ENCODE measurements around the gene COG5.

The COG5 gene

DNA sequence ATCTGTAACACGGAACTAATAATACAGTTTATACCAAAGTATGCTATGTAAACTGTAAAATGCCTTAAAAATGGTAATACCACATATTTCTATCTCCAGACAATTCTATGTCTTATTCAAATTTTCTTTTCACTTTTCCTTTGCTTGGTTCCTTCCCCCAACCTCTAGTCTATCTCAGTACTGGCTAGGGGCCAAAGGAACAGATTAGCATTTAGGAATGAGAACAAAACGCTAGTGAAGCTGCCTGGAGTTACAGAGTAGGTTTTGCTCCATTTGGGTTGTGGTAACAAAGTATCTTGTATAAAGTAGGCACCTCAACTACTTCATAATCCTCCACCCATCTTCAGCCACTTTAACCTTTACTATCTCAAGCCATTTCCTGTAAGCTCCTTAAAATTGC, 300.9 kb downstream of the COG5 start:
- no peaks in the 10 kb centered on the region for H3K27me3 ChIP-seq (replicated peaks; ENCODE audit: control insufficient read depth, insufficient read depth, low read length)
- DNase-seq (ENCODE audit: extremely low read depth, insufficient read length): no peak
- H3K4me3 ChIP-seq (replicated peaks; ENCODE audit: low read depth, low read length): no peak overlapping the region
- TF ChIP-seq, protein P1, sequence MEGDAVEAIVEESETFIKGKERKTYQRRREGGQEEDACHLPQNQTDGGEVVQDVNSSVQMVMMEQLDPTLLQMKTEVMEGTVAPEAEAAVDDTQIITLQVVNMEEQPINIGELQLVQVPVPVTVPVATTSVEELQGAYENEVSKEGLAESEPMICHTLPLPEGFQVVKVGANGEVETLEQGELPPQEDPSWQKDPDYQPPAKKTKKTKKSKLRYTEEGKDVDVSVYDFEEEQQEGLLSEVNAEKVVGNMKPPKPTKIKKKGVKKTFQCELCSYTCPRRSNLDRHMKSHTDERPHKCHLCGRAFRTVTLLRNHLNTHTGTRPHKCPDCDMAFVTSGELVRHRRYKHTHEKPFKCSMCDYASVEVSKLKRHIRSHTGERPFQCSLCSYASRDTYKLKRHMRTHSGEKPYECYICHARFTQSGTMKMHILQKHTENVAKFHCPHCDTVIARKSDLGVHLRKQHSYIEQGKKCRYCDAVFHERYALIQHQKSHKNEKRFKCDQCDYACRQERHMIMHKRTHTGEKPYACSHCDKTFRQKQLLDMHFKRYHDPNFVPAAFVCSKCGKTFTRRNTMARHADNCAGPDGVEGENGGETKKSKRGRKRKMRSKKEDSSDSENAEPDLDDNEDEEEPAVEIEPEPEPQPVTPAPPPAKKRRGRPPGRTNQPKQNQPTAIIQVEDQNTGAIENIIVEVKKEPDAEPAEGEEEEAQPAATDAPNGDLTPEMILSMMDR (IDR thresholded peaks at IDR 0.05; ENCODE audit: insufficient read depth, low read length, poor library complexity, severe bottlenecking): no peak
- no peaks in the 10 kb centered on the region for H3K36me3 ChIP-seq (ENCODE audit: control insufficient read depth, insufficient read depth, low read length)

DNA sequence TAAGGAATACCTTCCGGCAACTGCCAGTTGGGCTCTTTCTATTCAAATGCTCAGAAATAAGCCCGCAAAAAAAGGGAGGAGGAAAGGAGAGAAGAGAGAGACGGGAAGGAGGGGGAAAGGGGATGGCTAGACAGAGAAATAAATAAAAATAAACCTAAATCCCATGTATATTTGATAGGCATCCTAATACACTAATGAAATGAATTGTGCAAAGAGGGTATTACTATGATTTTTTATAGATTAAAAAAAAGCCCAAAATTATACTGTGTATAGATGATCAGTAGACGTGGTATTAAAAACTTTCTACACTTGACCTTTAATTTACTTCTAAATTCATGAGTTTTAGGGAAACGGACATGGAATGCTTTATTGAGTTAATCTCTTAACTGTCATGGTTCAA, 305.0 kb downstream of the COG5 start:
- DNase-seq (ENCODE audit: extremely low read depth, insufficient read length): no peak
- no peaks in the 10 kb centered on the region for H3K27me3 ChIP-seq (replicated peaks; ENCODE audit: control insufficient read depth, insufficient read depth, low read length)
- no peaks in the 10 kb centered on the region for H3K36me3 ChIP-seq (ENCODE audit: control insufficient read depth, insufficient read depth, low read length)
- H3K4me3 ChIP-seq (replicated peaks; ENCODE audit: low read depth, low read length): no peak overlapping the region
- TF ChIP-seq, protein P1 (IDR thresholded peaks at IDR 0.05; ENCODE audit: insufficient read depth, low read length, poor library complexity, severe bottlenecking): no peak

DNA sequence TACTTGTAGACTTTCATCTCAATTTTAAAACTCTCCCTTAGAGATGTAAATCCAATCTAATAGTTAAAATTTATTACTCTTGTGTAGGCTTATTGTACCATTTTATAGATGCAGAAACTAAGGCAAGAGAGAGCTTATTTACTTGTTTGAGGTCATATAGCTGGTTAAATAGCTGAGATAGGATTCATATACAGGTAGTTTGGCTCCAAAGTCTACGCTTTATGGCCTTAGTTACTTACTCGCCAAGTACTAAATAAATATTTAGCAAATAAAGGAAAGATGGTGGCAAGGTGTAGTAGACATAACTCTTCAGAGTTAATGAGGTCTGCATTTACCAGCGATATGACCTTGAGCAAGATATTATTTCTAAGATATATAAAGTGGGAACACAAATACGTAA, 308.1 kb downstream of the COG5 start:
- TF ChIP-seq, protein P1 (IDR thresholded peaks at IDR 0.05; ENCODE audit: insufficient read depth, low read length, poor library complexity, severe bottlenecking): no peak
- H3K36me3 ChIP-seq (ENCODE audit: control insufficient read depth, insufficient read depth, low read length): no peaks in the 10 kb centered on the region
- H3K4me3 ChIP-seq (replicated peaks; ENCODE audit: low read depth, low read length): no peak overlapping the region
- no peak for DNase-seq (ENCODE audit: extremely low read depth, insufficient read length)
- no peaks in the 10 kb centered on the region for H3K27me3 ChIP-seq (replicated peaks; ENCODE audit: control insufficient read depth, insufficient read depth, low read length)

DNA sequence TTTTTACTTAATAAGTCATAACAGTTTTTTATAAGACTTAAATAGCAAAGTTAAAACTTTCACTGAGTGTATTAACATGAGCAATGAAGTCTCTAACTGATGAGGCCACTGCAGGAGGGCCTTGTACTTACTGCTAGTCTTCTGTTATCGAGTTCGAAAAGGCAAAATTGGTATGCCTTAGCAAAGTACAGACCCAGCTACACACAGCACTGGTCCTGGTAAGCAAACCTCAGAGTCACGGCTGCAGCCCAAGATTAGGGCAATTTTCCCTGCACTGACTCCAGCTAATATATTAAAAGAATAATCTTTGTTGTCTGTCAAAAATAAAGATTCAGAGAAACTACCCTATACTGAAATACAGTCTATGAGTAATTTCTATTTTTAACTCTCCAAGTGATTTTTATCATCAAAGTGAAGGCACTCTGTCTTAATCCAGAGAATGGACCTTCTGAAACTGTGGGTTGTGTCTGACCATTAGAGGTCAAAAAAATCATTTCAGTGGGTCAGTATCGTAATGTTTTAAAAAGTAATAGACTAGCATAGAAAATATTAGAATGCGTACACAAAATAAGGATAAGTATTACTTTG, 309.2 kb downstream of the COG5 start:
- H3K36me3 ChIP-seq (ENCODE audit: control insufficient read depth, insufficient read depth, low read length): no peaks in the 10 kb centered on the region
- TF ChIP-seq, protein P1 (IDR thresholded peaks at IDR 0.05; ENCODE audit: insufficient read depth, low read length, poor library complexity, severe bottlenecking): no peak
- H3K4me3 ChIP-seq (replicated peaks; ENCODE audit: low read depth, low read length): no peak overlapping the region
- H3K27me3 ChIP-seq (replicated peaks; ENCODE audit: control insufficient read depth, insufficient read depth, low read length): no peaks in the 10 kb centered on the region
- DNase-seq (ENCODE audit: extremely low read depth, insufficient read length): no peak

DNA sequence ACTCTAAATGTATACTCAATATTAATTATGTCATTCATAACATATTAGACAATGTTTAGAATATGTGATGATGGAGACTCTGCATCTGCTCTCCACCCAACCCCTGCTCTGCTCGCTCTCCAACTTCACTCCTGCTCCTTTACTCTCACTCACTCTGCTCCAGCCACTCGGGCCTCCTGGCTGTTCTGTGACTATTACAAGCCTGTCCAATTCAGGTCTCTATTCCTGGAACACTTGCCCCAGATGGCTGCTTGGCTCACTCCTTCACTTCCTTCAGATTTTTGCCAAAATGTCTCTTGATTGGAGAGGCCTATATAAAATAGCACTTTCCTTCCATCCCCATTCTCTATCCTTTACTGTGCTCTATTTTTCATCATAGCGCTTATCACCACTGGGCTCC, 310.1 kb downstream of the COG5 start:
- Histone ChIP-seq H3K36me3 (ENCODE audit: control insufficient read depth, insufficient read depth, low read length) (no peaks in the 10 kb centered on the region), H3K4me3 (replicated peaks; ENCODE audit: low read depth, low read length) (no peak overlapping the region), H3K27me3 (replicated peaks; ENCODE audit: control insufficient read depth, insufficient read depth, low read length) (no peaks in the 10 kb centered on the region)
- TF ChIP-seq, protein P1 (IDR thresholded peaks at IDR 0.05; ENCODE audit: insufficient read depth, low read length, poor library complexity, severe bottlenecking): no peak
- DNase-seq (ENCODE audit: extremely low read depth, insufficient read length): no peak

DNA sequence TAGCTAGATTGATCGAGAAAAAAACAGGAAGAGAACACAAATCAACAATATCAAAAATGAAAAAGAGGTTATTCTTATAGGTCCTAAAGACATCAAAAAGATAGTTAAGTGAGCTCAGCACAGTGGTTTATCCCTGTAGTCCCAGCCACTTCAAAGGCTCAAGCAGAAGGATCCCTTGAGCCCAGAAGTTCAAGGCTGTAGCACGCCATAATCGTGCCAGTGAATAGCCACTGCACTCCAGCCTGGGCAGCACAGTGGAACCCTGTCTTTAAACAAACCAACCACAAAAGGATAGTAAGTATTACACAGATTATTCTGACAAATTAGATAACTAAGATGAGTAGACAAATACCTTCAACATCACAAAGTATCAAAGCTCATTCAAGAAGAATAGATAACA, 311.8 kb downstream of the COG5 start:
- TF ChIP-seq, protein P1 (IDR thresholded peaks at IDR 0.05; ENCODE audit: insufficient read depth, low read length, poor library complexity, severe bottlenecking): no peak
- no peak overlapping the region for H3K4me3 ChIP-seq (replicated peaks; ENCODE audit: low read depth, low read length)
- H3K36me3 ChIP-seq (ENCODE audit: control insufficient read depth, insufficient read depth, low read length): no peaks in the 10 kb centered on the region
- DNase-seq (ENCODE audit: extremely low read depth, insufficient read length): no peak
- no peaks in the 10 kb centered on the region for H3K27me3 ChIP-seq (replicated peaks; ENCODE audit: control insufficient read depth, insufficient read depth, low read length)
